GM08714 (cell line): ENCODE results near the gene CMTR1.

Experiments
- H3K4me3 ChIP-seq: fragments of 200-500 bp; sonication (Bioruptor generic); 2 replicates; pipeline ENCODE4 v1.5.1; 2014; ENCODE audit warnings: mild to moderate bottlenecking, low read length, inconsistent platforms
- ZNF274 ChIP-seq: IDR thresholded peaks from 2 replicates; pipeline ENCODE4 v1.6.1; 2012; ENCODE audit warnings: mild to moderate bottlenecking, low read depth, low read length

The CMTR1 gene

GRCh38 chr6:37501632-37502491 lies 68.8 kb downstream of the CMTR1 start:
- H3K4me3 ChIP-seq = no peak overlapping the region
- TF ChIP-seq ZNF274 = no peak

GRCh38 chr6:37502703-37503291 lies 69.8 kb downstream of the CMTR1 start:
- no peak for TF ChIP-seq ZNF274
- H3K4me3 ChIP-seq = no peak overlapping the region

GRCh38 chr6:37503309-37503965 lies 70.4 kb downstream of the CMTR1 start:
- TF ChIP-seq ZNF274 = no peak
- H3K4me3 ChIP-seq = no peak overlapping the region

GRCh38 chr6:37504024-37504423 lies 71.0 kb downstream of the CMTR1 start:
- no peak for TF ChIP-seq ZNF274
- H3K4me3 ChIP-seq = no peak overlapping the region

- no peak for TF ChIP-seq ZNF274
- H3K4me3 ChIP-seq = no peak overlapping the region
Measured at GRCh38 chr6:37506479-37506878, 73.5 kb downstream of the CMTR1 start.

- no peak for TF ChIP-seq ZNF274
- no peak overlapping the region for H3K4me3 ChIP-seq
Measured at GRCh38 chr6:37507077-37507476, 74.1 kb downstream of the CMTR1 start.

GRCh38 chr6:37507690-37508421 lies 74.8 kb downstream of the CMTR1 start:
- no peak for TF ChIP-seq ZNF274
- H3K4me3 ChIP-seq = no peak overlapping the region

- H3K4me3 ChIP-seq = no peak overlapping the region
- TF ChIP-seq ZNF274 = no peak
Measured at GRCh38 chr6:37511201-37511600, 78.2 kb downstream of the CMTR1 start.

- TF ChIP-seq ZNF274 = no peak
- no peak overlapping the region for H3K4me3 ChIP-seq
Measured at GRCh38 chr6:37511910-37512399, 78.9 kb downstream of the CMTR1 start.

GRCh38 chr6:37512400-37513011 lies 79.5 kb downstream of the CMTR1 start:
- H3K4me3 ChIP-seq = no peak overlapping the region
- TF ChIP-seq ZNF274 = no peak

GRCh38 chr6:37513155-37513554 lies 80.1 kb downstream of the CMTR1 start:
- TF ChIP-seq ZNF274 = no peak

GRCh38 chr6:37513576-37513975 lies 80.6 kb downstream of the CMTR1 start:
- TF ChIP-seq ZNF274 = no peak
- H3K4me3 ChIP-seq = no peak overlapping the region

More at GRCh38 chr6:37513155-37513554, 80.1 kb downstream of the CMTR1 start:
- H3K4me3 ChIP-seq = no peak overlapping the region

- TF ChIP-seq ZNF274 = no peak
Measured at GRCh38 chr6:37514321-37514771, 81.3 kb downstream of the CMTR1 start.

More at GRCh38 chr6:37514321-37514771, 81.3 kb downstream of the CMTR1 start:
- no peak overlapping the region for H3K4me3 ChIP-seq
